ENCODE results near the gene GALNT5.

The GALNT5 gene

DNA sequence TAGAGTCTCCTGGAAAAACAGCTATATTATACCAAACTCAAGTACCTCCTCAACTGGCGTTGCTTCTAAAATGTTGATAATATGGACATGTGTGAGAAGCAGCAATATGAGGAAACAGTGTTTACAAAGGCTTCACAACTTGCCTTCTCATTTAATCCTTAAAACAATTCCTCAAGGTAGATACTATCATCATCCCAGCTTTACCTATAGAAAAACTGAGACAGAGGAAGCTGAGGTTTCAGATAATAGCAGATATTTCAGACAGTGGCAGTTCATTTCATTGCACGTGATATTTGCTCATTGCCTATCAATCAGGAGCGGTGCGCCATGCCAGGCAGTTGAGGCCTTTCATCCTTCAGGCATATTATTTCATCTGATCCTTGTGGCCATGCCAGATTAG is 8.3 kb downstream of the GALNT5 start:
- H3K27me3 ChIP-seq (ENCODE audit: low read length): no peaks in the 10 kb centered on the region
- no peak overlapping the region for H3K4me2 ChIP-seq (ENCODE audit: low read depth, low read length, poor library complexity, severe bottlenecking)
- H2AFZ ChIP-seq (ENCODE audit: low read depth, low read length, severe bottlenecking): no peak overlapping the region
- no peaks in the 10 kb centered on the region for H3K36me3 ChIP-seq (ENCODE audit: low read length)
- H3K9me2 ChIP-seq (replicated peaks; ENCODE audit: insufficient read depth, low read length): no peaks in the 10 kb centered on the region
- H3K4me3 ChIP-seq (ENCODE audit: insufficient read depth, low read length, poor library complexity, severe bottlenecking): no peak overlapping the region
- no peak for TF ChIP-seq EZH2phosphoT487 (conservative IDR thresholded peaks at IDR 0.05; ENCODE audit: low read length)
- TF ChIP-seq, protein P1, sequence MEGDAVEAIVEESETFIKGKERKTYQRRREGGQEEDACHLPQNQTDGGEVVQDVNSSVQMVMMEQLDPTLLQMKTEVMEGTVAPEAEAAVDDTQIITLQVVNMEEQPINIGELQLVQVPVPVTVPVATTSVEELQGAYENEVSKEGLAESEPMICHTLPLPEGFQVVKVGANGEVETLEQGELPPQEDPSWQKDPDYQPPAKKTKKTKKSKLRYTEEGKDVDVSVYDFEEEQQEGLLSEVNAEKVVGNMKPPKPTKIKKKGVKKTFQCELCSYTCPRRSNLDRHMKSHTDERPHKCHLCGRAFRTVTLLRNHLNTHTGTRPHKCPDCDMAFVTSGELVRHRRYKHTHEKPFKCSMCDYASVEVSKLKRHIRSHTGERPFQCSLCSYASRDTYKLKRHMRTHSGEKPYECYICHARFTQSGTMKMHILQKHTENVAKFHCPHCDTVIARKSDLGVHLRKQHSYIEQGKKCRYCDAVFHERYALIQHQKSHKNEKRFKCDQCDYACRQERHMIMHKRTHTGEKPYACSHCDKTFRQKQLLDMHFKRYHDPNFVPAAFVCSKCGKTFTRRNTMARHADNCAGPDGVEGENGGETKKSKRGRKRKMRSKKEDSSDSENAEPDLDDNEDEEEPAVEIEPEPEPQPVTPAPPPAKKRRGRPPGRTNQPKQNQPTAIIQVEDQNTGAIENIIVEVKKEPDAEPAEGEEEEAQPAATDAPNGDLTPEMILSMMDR (IDR thresholded peaks at IDR 0.05; ENCODE audit: insufficient read depth, low read length, poor library complexity, severe bottlenecking): no peak
- H3K79me2 ChIP-seq (ENCODE audit: insufficient read depth, low read length): no peaks in the 10 kb centered on the region
- H4K20me1 ChIP-seq (ENCODE audit: low read depth, low read length): no peaks in the 10 kb centered on the region
- H3K9me3 ChIP-seq (ENCODE audit: insufficient read depth, low read length): no peaks in the 10 kb centered on the region
- H3K9ac ChIP-seq (ENCODE audit: low read length): no peak overlapping the region
- H3F3A ChIP-seq (ENCODE audit: insufficient read depth): no peaks in the 10 kb centered on the region
- no peak overlapping the region for H3K27ac ChIP-seq (ENCODE audit: low read depth, low read length)

DNA sequence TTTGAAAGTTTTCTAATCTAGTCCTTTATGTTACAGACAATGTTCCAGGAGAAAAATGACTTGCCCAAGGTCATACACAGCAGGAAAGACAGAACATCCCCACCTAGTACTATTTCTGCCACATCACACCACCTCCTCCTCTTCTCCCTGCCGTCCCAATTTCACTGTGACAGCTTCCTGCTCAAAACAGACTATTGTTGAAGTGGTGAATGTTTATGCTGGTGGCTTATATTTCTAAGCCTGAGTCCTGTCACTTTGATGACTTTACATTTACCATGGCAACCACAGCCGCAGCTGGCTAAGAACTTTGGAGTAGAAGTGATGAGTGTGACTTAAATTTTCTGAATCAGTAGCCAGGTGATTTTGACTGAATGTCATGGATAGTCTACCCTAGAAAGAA is 10.0 kb downstream of the GALNT5 start:
- Histone ChIP-seq H4K20me1 (ENCODE audit: low read depth, low read length) (no peaks in the 10 kb centered on the region), H3K36me3 (ENCODE audit: low read length) (no peaks in the 10 kb centered on the region), H3K9me2 (replicated peaks; ENCODE audit: insufficient read depth, low read length) (no peaks in the 10 kb centered on the region), H3F3A (ENCODE audit: insufficient read depth) (no peaks in the 10 kb centered on the region), H3K9me3 (ENCODE audit: insufficient read depth, low read length) (no peaks in the 10 kb centered on the region), H2AFZ (ENCODE audit: low read depth, low read length, severe bottlenecking) (no peak overlapping the region), H3K27me3 (ENCODE audit: low read length) (no peaks in the 10 kb centered on the region), H3K79me2 (ENCODE audit: insufficient read depth, low read length) (no peaks in the 10 kb centered on the region), H3K9ac (ENCODE audit: low read length) (no peak overlapping the region), H3K4me2 (ENCODE audit: low read depth, low read length, poor library complexity, severe bottlenecking) (no peak overlapping the region), H3K4me3 (ENCODE audit: insufficient read depth, low read length, poor library complexity, severe bottlenecking) (no peak overlapping the region), H3K27ac (ENCODE audit: low read depth, low read length) (no peak overlapping the region)
- TF ChIP-seq EZH2phosphoT487 (conservative IDR thresholded peaks at IDR 0.05; ENCODE audit: low read length): no peak
- TF ChIP-seq, protein P1 (IDR thresholded peaks at IDR 0.05; ENCODE audit: insufficient read depth, low read length, poor library complexity, severe bottlenecking): no peak

DNA sequence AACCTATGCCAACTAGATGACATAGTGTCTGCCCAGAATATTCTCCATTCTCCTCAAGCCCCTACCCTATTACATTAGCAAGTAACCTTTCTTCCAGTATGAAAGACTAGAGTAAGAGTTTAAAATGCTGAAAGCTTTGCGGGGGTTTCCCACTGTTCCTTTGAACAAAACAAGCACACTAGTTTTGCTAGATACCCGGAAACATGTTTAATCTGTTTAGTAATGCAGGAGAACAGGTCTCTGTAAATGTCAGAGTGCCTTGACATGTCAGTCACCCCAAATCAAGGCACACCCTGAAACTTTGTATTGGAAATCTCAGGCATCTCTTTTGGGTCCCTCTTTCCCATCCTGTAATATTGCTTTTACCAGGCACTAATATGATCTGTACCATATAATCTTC is 11.6 kb downstream of the GALNT5 start:
- no peaks in the 10 kb centered on the region for H3F3A ChIP-seq (ENCODE audit: insufficient read depth)
- no peaks in the 10 kb centered on the region for H3K79me2 ChIP-seq (ENCODE audit: insufficient read depth, low read length)
- H3K9me2 ChIP-seq (replicated peaks; ENCODE audit: insufficient read depth, low read length): no peaks in the 10 kb centered on the region
- H3K9me3 ChIP-seq (ENCODE audit: insufficient read depth, low read length): no peaks in the 10 kb centered on the region
- TF ChIP-seq EZH2phosphoT487 (conservative IDR thresholded peaks at IDR 0.05; ENCODE audit: low read length): no peak
- TF ChIP-seq, protein P1 (IDR thresholded peaks at IDR 0.05; ENCODE audit: insufficient read depth, low read length, poor library complexity, severe bottlenecking): no peak
- no peak overlapping the region for H2AFZ ChIP-seq (ENCODE audit: low read depth, low read length, severe bottlenecking)
- no peaks in the 10 kb centered on the region for H3K27me3 ChIP-seq (ENCODE audit: low read length)
- H3K9ac ChIP-seq (ENCODE audit: low read length): no peak overlapping the region
- H3K36me3 ChIP-seq (ENCODE audit: low read length): no peaks in the 10 kb centered on the region
- H3K4me3 ChIP-seq (ENCODE audit: insufficient read depth, low read length, poor library complexity, severe bottlenecking): no peak overlapping the region
- no peaks in the 10 kb centered on the region for H4K20me1 ChIP-seq (ENCODE audit: low read depth, low read length)
- no peak overlapping the region for H3K27ac ChIP-seq (ENCODE audit: low read depth, low read length)
- H3K4me2 ChIP-seq (ENCODE audit: low read depth, low read length, poor library complexity, severe bottlenecking): no peak overlapping the region

Measured in SU-DHL-6 (cell line).